NCI-H1694 treated with DMSO at 0.1 percent for 48 hours (cell line): ENCODE results near the gene SIDT2.

Experiments used
- DNase-seq: peaks from one replicate; lab custom pipeline; 2025; lab: John Stamatoyannopoulos, UW

SIDT2 gene

GRCh38 chr11:117189191-117189940 is 10.8 kb downstream of the SIDT2 start:
- no peak for DNase-seq

- DNase-seq: no peak
Observed at GRCh38 chr11:117189941-117190544, 11.5 kb downstream of the SIDT2 start.

- DNase-seq: no peak
Observed at GRCh38 chr11:117191680-117192400, 13.3 kb downstream of the SIDT2 start.

GRCh38 chr11:117192401-117192875 is 13.9 kb downstream of the SIDT2 start:
- DNase-seq: no peak

- DNase-seq: no peak
Observed at GRCh38 chr11:117193130-117194020, 14.8 kb downstream of the SIDT2 start.

GRCh38 chr11:117194267-117194666 is 15.7 kb downstream of the SIDT2 start:
- no peak for DNase-seq

- DNase-seq: no peak
Observed at GRCh38 chr11:117195258-117195657, 16.7 kb downstream of the SIDT2 start.

GRCh38 chr11:117195761-117196160 is 17.2 kb downstream of the SIDT2 start:
- no peak for DNase-seq

- DNase-seq: no peak
Observed at GRCh38 chr11:117197006-117197405, 18.5 kb downstream of the SIDT2 start.

GRCh38 chr11:117197516-117198456 is 19.2 kb downstream of the SIDT2 start:
- DNase-seq: no peak

GRCh38 chr11:117198613-117199012 is 20.1 kb downstream of the SIDT2 start:
- DNase-seq: no peak

GRCh38 chr11:117199053-117199915 is 20.7 kb downstream of the SIDT2 start, which contains the start of gene TAGLN:
Gene TAGLN (plus strand): TSS chr11:117199370. CDS start chr11:117203014, 3,644 bp downstream.
- DNase-seq: no peak

- no peak for DNase-seq
Observed at GRCh38 chr11:117199916-117200812, 21.6 kb downstream of the SIDT2 start.

GRCh38 chr11:117200813-117201657 is 22.5 kb downstream of the SIDT2 start:
- DNase-seq: no peak

GRCh38 chr11:117201658-117202305 is 23.2 kb downstream of the SIDT2 start:
- no peak for DNase-seq

GRCh38 chr11:117202386-117203068 is 24.0 kb downstream of the SIDT2 start:
- no peak for DNase-seq

- no peak for DNase-seq
Observed at GRCh38 chr11:117203069-117203407, 24.5 kb downstream of the SIDT2 start.
